ENCODE measurements around the gene SUPT5H. TPM values are rescaled to one million over a fixed set of nuclear protein-coding genes. Genes with fewer than 3 reads are reported as not detected.
A peak's percentile ranks its signal among the peaks of the same experiment; 100 is the strongest.

Gene SUPT5H
- total and polyA plus RNA-seq, 2 of the 4 experiments (the other 2 are of a cell fraction), result 75.3 to 116 TPM

DNA sequence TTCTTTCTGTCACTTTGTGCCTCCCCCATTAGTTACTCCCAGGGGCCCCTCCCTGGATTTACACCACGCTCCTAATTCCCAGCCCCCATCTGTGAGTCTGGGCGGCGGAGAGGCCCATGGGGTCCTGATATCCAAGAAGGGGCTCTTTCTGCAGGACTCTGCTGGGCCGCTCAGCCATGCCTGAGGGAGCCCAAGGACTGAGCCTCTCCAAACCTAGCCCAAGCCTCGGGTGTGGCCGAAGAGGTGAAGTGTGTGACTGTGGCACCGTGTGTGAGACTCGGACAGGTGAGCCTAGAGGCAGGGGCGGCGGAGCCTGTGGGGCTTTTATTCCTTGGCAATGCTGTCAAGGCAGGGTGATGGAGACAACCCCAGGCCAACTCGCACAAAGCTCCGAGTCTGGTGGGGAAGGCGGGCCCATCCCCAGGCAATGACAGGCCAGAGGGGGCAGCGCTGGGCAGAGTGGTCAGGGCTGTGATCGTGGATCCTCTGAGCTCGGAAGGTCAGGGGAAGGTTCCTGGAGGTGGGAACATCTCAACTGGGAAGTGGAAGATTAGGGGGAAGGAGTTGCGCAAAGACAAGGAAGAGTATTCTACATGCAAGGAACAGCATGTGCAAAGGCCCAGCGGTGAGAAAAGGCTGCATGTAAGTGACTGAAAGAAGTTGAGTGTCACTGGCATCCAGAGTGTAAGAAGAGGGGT, 31.3 kb upstream of the SUPT5H start (continued):
- TF ChIP-seq, protein P1, sequence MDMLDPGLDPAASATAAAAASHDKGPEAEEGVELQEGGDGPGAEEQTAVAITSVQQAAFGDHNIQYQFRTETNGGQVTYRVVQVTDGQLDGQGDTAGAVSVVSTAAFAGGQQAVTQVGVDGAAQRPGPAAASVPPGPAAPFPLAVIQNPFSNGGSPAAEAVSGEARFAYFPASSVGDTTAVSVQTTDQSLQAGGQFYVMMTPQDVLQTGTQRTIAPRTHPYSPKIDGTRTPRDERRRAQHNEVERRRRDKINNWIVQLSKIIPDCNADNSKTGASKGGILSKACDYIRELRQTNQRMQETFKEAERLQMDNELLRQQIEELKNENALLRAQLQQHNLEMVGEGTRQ (IDR thresholded peaks at IDR 0.05; ENCODE audit: low read depth, low read length), result no peak
- TF ChIP-seq CEBPB (IDR thresholded peaks at IDR 0.05; ENCODE audit: low read depth, low read length), result peak; percentile 80
- no peak for TF ChIP-seq MAFK (IDR thresholded peaks at IDR 0.05; ENCODE audit: low read depth, low read length)
- TF ChIP-seq MXI1 (IDR thresholded peaks at IDR 0.05; ENCODE audit: borderline replicate concordance, low read depth, low read length), result 0 out of 2 replicates have a peak, but pooled peaks have one; percentile 6
- TF ChIP-seq FOS (IDR thresholded peaks at IDR 0.05; ENCODE audit: low read depth, low read length), result no peak
- TF ChIP-seq RFX5 (IDR thresholded peaks at IDR 0.05; ENCODE audit: low read depth, low read length), result no peak
- no peak for TF ChIP-seq CHD1 (IDR thresholded peaks at IDR 0.05; ENCODE audit: low read depth, low read length)
